Measurements from ENCODE around the gene GOLGA6L1.
"Not testable (repeated sequence)": the region's sequence is repeated elsewhere in the genome, so short reads cannot be mapped to it uniquely, and the experiment has no call there.

Gene GOLGA6L1, protein sequence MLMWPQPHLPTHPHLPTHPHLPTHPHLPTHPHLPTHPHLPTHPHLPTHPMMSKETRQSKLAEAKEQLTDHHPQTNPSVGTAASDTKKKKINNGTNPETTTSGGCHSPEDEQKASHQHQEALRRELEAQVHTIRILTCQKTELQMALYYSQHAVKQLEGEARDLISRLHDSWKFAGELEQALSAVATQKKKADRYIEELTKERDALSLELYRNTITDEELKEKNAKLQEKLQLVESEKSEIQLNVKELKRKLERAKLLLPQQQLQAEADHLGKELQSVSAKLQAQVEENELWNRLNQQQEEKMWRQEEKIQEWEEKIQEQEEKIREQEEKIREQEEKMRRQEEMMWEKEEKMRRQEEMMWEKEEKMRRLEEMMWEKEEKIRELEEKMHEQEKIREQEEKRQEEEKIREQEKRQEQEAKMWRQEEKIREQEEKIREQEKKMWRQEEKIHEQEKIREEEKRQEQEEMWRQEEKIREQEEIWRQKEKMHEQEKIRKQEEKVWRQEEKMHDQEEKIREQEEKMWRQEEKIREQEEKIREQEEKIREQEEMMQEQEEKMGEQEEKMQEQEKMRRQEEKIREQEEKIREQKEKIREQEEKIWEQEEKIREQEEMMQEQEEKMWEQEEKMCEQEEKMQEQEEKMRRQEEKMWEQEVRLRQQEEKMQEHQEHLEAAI

GRCh38 chr15:23136722-23137121 lies at the start of gene GOLGA6L1:
GOLGA6L1 (minus strand) TSS chr15:23136822; CDS start chr15:23136731, 91 bp downstream.
- not testable (repeated sequence) for DNase-seq (ENCODE audit: low read depth); H3K4me3 ChIP-seq (ENCODE audit: low read length)

DNA sequence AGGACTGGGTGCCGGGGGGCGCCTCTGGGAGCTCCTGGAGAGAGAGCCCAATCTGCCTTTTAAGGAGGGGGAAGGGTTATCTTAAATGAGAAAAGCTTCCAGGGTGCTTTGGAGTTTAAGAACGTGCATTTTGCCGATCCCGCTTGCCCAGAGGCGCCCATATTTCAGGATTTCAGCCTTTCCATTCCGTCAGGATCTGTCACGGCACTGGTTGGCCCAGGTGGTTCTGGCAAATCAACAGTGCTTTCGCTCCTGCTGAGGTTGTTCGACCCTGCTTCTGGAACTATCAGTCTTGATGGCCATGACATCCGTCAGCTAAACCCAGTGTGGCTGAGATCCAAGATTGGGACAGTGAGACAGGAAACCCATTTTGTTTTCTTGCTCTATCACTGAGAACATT lies 44.6 kb upstream of the GOLGA6L1 start:
- H3K4me3 ChIP-seq (ENCODE audit: low read length); DNase-seq (ENCODE audit: low read depth): not testable (repeated sequence)

DNA sequence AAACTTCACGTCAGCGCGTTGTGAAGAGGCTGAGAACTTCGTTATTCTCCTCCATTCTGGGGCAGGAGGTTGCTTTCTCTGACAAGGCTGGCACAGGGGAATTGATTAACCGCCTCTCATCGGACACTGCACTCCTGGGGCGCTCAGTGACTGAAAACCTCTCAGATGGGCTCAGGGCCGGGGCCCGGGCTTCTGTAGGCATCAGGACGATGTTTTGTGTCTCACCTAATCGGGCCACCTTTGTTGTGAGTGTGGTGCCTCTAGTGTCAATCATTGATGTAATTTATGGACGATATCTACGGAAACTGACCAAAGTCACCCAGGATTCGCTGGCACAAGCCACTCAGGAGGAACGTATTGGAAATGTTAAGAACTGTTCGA lies 43.9 kb upstream of the GOLGA6L1 start:
- not testable (repeated sequence) for H3K4me3 ChIP-seq (ENCODE audit: low read length); DNase-seq (ENCODE audit: low read depth)

DNA sequence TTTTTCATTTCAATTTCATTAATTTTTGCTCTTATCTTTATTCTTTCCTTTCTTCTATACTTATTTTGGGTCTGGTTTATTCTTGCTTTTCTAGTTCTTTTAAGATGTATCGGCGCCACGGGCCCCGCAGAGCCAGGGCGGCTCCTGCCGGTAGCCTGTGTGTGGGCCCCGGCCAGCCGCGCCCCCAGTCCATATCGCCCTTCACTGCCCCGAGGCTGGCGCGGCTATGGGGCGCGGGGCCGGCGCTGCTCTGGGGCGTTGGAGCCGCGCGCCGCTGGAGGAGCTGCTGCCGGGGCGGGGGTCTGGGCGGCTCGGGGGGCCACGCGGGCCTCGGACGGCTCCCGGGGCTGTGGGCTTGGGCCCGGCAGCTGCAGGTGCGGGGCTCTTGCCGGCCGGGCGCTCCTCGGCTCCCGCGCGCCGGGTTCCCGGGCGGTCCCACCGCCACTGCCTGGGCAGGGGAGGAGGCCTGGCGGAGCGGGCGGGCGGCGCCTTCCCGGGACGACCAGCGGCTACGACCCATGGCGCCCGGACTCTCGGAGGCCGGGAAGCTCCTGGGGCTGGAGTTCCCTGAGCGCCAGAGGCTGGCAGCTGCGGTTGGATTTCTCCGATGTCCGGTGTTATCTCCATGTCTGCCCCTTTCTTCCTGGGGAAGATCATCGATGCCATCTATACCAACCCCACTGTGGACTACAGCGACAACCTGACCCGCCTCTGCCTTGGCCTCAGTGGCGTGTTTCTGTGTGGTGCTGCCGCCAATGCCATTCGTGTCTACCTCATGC lies 43.3 kb upstream of the GOLGA6L1 start:
- not testable (repeated sequence) for DNase-seq (ENCODE audit: low read depth); H3K4me3 ChIP-seq (ENCODE audit: low read length)

- H3K4me3 ChIP-seq (ENCODE audit: low read length); DNase-seq (ENCODE audit: low read depth): not testable (repeated sequence)
Observed at GRCh38 chr15:23176683-23177082, 40.1 kb upstream of the GOLGA6L1 start.

GRCh38 chr15:23175606-23176005 lies 39.0 kb upstream of the GOLGA6L1 start:
- not testable (repeated sequence) for H3K4me3 ChIP-seq (ENCODE audit: low read length); DNase-seq (ENCODE audit: low read depth)

DNA sequence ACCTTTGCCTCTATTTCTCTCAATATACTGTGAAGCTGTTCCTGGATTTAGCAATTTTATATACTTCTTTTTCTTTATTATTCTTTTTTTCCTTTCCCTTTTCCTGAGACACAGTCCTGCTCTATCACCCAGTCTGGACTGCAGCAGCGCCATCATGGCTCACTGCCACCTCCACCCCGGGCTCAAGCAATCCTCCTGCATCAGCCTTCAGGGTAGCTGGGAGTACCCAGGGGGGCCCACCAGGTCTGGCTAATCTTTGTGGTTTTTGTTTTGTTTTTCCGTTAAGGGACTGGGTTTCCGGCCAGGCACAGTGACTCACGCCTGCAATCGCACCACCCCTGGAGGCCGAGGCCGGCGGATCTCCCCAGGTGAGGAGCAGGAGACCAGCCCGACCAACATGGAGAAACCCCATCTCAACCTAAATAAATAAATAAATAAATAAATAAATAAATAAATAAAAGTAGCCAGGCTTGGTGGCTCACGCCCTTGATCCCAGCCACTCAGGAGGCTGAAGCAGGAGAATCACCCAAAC lies 38.1 kb upstream of the GOLGA6L1 start:
- not testable (repeated sequence) for DNase-seq (ENCODE audit: low read depth); H3K4me3 ChIP-seq (ENCODE audit: low read length)

DNA sequence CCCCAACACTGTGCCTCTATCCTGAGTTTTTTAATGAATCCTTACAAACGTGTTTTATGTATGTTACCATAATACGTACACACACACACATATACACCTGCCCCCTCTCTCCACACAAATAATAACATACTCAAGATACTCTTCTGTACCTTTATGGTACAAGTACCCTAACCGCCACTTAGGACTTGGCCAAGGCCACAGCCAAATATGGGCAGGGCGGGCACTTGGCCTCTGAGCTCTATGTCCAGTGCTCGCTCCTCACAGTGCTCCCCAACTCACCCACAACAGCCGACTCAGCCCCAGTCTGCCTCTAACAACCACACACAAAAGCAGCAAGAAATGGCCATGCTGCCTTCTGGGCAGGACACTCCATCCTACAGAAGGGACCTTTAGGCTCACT lies 3.8 kb downstream of the GOLGA6L1 start:
- DNase-seq (ENCODE audit: low read depth); H3K4me3 ChIP-seq (ENCODE audit: low read length): not testable (repeated sequence)

GRCh38 chr15:23118208-23118607 lies 18.4 kb downstream of the GOLGA6L1 start:
- no peak for TF ChIP-seq CTCF (conservative IDR thresholded peaks at IDR 0.05; ENCODE audit: low read depth, low read length)

DNA sequence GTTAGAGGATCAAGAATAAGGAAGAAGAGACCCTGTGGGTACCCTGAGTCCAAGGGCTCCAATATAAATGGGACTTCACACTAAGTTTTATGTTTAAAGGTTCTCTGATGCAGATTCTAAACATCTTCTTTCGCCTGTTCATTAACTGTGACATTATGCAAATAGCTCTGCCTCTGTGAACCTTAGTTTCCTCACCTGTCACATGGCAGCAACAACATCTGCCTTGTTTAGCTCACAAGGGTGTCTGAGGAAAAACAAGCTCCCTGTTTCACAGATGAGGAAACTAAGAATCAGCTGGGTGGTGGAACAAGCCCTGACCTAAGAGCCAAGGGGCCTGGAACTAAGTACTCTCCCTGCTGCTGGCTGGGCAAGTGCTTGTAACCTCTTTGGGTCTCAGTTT lies 40.8 kb downstream of the GOLGA6L1 start:
- no peak for TF ChIP-seq CTCF (conservative IDR thresholded peaks at IDR 0.05; ENCODE audit: low read depth, low read length)
- DNase-seq (ENCODE audit: low read depth), result no peak
- H3K4me3 ChIP-seq (ENCODE audit: low read length), result no peak overlapping the region

More at GRCh38 chr15:23118208-23118607, 18.4 kb downstream of the GOLGA6L1 start:
- H3K4me3 ChIP-seq (ENCODE audit: low read length), result no peak overlapping the region
- DNase-seq (ENCODE audit: low read depth), result no peak

GRCh38 chr15:23083115-23083514 lies 53.5 kb downstream of the GOLGA6L1 start:
- no peak overlapping the region for H3K4me3 ChIP-seq (ENCODE audit: low read length)
- TF ChIP-seq CTCF (conservative IDR thresholded peaks at IDR 0.05; ENCODE audit: low read depth, low read length), result no peak

DNA sequence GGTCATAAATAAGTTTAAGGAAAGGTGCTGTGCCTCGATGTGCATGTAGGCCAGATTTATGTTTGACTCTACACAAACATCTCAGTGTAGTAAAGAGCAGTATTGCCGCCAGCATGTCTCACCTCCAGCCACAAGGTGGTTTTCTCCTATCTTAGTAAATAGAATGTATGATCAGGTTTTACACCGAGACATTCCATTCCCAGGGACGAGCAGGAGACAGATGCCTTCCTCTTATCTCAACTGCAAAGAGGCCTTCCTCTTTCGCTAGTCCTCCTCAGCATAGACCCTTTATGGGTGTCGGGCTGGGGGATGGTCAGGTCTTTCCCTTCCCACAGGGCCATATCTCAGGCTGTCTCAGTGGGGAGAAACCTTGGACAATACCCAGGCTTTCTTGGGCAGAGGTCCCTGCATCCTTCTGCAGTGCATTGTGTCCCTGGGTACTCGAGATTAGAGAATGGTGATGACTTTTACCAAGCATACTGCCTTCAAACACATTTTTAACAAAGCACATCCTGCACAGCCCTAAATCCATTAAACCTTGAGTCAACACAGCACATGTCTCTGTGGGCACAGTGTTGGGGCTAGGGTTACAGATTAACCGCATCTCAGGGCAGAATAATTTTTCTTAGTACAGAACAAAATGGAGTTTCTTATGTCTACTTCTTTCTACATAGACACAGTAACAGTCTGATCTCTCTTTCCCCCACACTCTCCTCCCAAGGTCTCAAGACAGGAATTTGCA lies 54.5 kb downstream of the GOLGA6L1 start:
- not testable (repeated sequence) for H3K4me3 ChIP-seq (ENCODE audit: low read length)

More at GRCh38 chr15:23083115-23083514, 53.5 kb downstream of the GOLGA6L1 start:
- no peak for DNase-seq (ENCODE audit: low read depth)

More for the DNA sequence above, 54.5 kb downstream of the GOLGA6L1 start:
- not testable (repeated sequence) for DNase-seq (ENCODE audit: low read depth)

Data from retinal pigment epithelial cell (primary cell).